HG03108 (cell line): ENCODE data around the gene TRIOBP.

Experiments
- ATAC-seq: cut with Tn5 transposase; IDR thresholded peaks from one replicate; pipeline ENCODE4 v1.9.1; 2021; ENCODE audit warnings: moderate library complexity; ENCODE audit not compliant: unreplicated experiment

TRIOBP gene

DNA sequence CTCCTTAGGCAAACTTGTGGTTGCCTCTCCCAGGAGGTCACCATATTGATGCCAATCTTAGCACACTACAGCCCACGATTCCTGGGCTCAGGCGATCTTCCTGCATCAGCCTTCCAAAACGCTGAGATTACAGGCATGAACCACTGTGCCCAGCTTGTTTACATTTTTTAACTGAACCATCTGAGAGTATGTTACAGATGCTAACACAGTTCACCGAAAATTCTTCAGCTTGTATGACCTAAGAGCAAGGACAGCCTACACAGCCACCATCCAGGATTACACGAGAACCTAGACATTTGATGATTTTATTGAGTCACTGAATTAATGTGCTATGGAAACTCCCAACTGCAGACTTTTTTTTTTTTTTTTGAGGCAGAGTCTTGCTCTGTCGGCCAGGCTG lies 27.3 kb upstream of the TRIOBP start:
- no peak for ATAC-seq

DNA sequence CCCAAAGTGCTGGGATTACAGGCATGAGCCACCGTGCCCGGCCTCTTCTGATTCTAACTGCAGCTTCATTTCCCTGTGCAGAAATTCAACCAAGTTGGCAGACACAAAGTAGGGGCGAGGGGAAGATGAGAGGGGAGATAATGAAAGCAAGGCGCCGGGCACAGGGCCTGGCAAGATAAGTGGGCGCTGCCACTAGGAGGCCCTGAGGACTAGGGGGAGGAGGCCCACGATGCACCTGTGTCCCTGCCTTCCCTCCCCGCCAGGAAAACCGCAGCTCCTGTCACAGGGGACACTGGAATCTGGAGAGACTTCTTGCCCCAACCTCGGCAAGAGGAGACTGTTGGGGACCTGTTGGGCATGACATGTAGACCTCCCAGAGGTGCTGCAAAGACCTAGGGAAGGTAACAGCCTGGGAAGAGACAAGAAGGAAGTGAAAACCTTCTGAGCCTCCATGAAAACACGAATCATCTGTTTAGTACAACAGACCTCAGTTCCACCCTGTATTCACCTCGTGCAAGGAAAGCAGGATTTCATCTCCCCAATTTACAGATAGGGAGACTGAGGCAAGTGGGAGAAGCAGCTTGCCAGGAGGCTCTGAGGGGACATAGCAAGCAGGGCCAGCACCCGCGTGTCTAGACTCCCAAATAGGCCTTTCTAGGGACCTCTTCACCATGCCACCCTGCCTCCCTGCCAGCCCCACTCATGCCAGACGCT lies 24.5 kb upstream of the TRIOBP start:
- ATAC-seq: no peak

DNA sequence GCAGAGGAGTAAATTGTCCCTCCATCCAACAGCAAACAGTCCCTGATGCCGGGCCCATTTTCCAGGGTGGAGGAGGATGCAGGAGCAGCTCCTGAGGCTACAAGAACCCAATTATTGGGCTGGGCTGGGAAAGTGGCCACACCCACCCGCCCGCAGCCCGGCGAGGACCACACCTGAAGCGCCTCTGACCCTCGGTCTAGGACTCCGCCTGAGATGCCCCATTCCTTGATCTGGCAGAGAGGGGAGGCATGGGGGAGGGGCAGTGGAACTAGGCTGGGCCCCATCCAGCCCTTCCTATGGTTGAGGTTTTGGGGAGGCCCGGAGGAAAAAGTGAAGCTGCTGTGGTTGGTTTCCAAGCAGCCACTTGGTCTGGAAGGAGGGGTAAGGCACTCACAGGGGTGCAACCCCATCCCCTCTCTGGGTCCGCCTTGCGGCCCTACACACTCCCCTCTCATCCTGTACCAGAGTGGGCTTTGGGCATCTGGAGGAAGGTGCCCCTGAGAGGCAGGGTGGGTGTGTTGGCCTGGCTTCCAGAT lies 23.9 kb upstream of the TRIOBP start:
- ATAC-seq: no peak

DNA sequence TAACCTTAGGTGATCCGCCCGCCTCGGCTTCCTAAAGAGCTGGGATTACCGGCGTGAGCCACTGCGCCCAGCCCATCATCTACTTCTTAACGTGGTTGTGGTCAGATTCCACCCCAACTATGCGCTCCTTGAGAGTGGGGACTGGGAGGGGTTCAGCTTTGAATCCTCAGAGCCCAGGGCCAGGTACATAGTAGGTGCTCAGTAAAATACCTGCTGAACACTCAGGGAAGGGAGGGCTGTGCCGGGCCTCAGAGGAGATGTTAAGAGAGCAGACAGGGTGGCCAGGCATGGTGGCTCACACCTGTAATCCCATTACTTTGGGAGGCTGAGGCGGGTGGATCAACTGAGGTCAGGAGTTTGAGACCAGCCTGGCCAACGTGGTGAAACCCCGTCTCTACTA lies 22.6 kb upstream of the TRIOBP start:
- ATAC-seq: no peak

DNA sequence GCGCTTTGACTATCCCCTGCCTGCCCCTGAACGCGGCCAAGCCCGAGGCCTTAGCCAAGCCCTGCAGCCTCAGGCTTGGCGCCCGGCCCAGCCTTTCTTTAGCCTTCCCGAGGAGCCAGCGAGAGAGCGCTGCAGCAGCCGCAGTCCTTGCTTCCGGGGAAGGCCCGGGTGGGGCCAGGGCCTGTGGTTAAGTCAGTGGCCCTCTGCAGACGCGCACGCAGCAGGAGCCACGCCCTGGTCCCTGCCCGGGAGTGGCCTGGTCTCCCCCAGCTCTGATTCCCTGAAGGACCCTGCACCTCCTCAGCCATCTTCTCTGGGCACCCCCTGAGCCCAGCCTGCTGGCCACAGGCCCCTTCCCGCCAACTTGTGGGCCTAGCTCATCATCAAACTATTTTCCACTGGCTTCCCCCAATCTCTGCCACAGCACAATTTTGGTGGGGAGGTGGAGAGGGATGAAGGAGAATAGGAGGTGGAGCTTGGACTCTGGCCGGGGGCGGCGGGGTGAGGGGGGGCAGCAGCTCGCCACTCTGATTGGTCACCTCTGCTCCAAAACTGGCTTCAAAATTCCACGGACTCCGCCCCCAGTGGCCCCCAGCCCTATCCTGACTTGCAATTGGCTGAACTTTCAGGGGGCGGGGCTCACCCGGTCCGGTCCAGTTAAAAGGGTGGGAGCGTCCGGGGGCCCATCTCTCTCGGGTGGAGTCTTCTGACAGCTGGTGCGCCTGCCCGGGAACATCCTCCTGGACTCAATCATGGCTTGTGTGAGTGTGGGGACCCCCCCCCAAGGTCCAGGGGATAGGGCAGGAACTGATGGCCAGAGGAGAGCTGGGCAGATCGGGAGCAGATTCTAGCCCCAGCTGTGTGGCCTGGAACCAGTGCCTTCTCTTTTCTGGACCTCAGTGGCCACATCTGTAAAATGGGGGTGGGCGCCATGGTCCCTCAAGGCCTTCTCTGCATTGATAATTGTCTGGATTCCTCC lies 21.6 kb upstream of the TRIOBP start, which contains the start of gene LGALS1:
LGALS1 (plus strand) TSS at position 686 of the 979 bp plus-strand sequence; CDS start at position 753, 67 bp downstream.
- ATAC-seq: peak; percentile 54

DNA sequence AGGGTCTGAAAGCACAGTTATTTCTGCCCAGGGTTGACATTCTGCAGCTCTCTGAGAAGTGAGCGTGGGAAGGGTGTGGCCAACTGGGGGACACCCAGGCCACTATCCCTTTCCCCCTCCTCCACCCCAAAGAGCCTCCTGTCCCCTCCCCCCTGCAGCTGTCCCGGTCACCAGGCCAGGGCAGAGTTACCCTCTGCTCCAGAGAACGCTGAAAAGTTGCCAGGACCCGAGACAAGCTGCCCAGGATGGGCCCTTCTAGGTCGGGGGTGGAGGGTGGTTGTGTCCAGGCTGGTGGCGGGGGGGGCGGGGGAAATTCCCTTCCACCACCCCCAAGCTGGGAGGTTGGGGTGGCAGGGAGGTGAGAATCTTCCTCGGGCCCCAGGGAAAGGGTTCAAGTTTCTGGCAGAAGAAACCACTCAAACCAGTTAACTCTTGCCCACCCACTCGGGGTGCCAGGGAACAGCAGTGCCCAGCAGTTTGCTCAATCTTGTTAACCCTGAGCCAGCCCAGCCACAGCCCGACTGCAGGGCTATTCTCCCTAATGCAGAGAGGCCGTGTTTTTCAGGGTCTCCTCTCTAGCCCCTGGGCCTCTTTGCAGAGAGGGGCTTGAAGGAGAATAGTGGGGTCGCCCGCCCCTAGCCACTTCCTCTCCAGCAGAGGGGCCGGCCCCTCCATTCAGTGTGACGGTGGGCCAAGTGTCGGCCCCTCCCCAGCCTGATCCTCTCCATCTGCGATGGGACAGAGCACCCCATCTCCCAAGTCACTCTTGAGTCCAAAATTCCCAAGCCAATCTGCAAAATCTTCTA lies 20.7 kb upstream of the TRIOBP start:
- no peak for ATAC-seq

DNA sequence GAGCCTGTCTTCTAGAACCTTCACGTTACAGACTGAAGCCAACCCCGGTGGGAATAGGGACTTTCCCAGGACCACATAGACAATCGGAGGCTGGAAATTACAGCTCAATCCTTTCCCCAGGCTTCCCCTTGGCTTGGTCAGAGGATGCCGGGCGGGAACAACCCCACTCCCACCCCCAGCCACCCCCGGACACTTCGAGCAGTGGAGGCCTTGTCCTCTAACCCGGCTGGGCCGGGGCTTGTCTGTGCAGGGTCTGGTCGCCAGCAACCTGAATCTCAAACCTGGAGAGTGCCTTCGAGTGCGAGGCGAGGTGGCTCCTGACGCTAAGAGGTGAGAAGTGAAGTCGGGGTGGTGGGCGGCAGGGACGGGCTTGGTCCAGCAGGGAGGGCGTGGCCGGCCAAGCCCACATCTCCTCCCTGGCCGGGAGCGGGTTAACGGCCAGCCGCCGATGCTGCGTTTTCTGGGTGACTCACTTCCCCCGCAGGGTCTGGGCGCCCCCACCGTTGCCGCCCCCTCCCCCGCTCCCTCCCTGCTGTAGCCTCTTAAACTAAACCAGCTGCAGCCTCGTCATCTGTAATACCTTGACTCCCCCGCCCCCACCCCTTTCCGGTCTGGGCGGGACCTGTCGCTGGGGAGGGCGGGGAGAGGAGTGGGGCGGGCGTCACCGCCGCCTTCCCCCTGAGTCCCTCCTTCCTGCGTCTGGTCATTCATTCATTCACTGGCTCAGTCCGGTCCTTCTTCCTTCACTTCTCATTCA lies 19.9 kb upstream of the TRIOBP start:
- peak; percentile 40 for ATAC-seq

DNA sequence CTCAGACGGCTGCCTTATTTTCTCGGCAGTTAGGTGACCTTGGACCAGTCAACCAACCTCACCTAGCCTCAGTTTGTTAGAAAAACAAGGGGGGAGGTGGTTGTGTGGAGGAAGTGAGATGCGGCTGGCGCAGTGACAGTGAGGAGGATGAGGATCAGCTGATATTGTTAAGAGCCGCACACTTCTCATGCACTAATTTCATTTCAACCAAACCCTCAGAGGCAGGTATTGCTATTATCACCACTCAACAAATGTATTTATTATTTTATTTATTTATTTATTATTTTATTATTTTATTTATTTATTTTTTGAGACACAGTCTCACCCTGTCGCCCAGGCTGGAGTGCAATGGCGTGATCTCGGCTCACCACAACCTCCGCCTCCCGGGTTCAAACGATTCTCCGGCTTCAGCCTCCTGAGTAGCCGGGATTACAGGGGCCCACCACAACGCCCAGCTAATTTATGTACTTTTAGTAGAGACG lies 19.3 kb upstream of the TRIOBP start:
- ATAC-seq: peak; percentile 2

DNA sequence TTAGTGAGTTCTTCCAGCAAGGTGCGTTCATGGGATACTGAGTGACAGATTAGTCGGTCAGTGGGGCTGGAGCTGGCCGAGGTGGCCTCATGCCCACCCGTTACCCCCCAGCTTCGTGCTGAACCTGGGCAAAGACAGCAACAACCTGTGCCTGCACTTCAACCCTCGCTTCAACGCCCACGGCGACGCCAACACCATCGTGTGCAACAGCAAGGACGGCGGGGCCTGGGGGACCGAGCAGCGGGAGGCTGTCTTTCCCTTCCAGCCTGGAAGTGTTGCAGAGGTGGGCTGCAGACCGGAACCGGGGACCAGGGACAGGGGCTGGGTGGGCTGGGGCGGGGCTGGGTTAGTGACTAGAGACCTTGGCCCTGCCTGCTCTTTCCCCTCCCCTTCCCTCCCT lies 18.5 kb upstream of the TRIOBP start:
- no peak for ATAC-seq

DNA sequence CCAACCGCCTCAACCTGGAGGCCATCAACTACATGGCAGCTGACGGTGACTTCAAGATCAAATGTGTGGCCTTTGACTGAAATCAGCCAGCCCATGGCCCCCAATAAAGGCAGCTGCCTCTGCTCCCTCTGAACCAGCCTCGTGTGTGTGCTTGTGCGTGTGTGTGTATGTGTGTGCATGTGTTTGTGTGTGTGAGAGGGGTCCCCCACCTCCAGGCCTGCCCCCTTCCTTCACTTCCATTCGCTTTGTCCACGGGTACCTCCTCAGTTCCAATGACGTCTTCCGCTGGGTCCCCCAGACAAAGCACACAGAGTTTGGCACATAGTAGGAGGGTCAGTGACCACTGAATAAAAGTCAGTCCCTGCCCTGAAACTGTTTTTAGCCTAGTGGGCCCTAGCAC lies 17.2 kb upstream of the TRIOBP start:
- ATAC-seq: no peak

DNA sequence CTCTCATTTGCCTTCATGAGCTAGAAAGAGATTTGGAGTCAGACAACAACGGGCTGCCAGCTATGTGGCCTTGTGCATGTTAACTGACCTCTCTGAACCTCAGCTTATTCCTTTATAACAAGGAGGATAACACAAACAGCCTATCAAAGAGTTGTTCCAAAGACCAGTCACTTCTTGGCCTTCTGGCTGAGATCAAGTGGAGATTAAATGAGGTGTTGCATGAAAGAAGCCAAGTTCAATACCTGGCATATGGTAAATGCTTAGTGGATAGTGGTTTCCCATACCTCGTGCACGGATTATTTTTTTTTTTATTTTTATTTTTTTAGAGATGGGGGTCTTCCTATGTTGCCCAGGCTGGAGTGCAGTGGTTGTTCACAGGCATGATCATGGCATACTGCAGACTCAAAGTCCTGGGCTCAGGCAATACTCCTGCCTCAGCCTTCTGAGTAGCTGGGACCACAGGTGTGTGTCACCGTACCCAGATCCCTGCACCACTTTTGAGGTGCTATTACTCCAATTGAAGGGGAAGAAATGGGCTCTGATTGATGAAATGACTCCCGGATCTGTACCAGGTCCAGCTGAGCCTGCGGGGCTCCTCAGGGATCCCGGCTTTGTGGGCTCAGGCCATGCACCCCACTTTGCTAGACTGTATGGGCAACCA lies 16.5 kb upstream of the TRIOBP start:
- no peak for ATAC-seq

DNA sequence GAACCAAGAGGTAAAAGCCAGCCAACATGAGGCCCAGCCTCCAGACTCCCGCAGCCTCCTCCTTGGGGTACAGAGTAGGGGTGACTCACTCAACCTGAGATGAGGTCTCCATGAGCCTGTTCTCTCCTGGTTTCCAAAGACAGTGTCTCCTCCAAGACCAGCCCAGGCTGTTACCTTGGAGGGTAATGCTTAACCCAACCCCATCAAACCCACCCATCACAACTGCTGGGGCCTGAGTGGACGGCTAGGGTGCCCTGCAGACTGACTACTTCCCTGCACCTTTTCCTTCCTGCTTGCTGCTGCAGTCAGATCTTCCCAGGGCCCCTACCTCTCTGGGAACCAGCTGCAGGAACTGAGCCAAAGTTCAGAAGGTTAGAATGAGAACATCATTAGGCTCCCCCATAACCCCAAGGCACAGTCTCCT lies 15.8 kb upstream of the TRIOBP start:
- no peak for ATAC-seq

DNA sequence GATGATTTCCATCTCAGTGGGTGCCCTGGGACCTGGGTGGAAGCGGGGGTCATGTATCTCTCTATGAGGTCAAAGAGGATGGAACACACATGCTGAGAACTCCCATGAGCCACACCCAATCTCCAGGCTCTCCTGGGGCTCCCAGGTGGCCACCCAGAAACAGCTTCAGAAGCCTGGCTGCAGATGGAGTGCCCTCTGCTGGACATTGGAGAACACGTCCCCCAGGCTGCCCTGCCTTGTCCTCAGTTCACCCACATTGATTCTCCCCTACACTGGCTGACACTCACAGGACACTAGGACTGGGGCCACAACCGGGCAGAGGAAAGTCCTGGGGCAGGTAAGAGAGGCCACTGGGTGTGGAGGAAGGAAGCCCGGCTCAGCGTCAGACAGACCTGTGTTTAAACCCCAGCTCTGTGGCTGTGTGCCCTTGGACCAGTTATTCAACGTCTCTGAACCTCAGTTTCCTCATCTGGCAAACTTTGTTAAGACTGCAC lies 15.2 kb upstream of the TRIOBP start:
- ATAC-seq: no peak

DNA sequence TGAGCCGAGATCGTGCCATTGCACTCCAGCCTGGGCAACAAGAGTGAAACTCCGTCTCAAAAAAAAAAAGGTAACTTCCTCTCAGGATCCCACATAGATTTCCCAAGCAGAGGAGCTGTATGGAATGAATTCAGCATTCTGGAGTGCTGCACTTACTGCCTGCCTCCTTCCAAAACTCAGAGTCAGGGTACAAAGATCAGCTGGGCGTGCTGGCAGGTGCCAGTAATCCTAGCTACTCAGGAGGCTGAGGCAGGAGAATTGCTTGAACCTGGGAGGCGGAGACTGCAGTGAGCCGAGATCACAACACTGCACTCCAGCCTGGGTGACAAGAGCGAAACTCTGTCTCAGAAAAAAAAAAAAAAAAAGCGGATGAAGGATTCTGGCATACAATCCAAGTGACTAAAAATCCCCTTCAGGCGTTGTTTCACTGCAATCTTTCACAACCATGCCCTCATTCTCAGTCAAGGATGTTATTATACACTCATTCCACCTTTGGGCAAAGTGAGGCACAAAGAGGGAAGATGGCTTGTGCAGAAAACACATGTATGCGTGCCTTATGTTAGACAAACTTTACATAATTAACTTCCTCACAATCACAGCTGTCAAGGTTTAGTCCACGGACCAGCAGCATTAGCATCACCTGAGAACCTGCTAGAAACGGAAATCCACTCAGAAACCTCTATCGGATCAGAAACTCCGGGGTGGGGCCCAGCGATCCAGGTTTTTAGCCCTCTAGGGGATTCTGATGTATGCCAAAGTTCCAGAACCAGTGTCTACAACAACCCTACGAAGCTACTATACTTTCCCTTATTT lies 11.8 kb upstream of the TRIOBP start:
- no peak for ATAC-seq

DNA sequence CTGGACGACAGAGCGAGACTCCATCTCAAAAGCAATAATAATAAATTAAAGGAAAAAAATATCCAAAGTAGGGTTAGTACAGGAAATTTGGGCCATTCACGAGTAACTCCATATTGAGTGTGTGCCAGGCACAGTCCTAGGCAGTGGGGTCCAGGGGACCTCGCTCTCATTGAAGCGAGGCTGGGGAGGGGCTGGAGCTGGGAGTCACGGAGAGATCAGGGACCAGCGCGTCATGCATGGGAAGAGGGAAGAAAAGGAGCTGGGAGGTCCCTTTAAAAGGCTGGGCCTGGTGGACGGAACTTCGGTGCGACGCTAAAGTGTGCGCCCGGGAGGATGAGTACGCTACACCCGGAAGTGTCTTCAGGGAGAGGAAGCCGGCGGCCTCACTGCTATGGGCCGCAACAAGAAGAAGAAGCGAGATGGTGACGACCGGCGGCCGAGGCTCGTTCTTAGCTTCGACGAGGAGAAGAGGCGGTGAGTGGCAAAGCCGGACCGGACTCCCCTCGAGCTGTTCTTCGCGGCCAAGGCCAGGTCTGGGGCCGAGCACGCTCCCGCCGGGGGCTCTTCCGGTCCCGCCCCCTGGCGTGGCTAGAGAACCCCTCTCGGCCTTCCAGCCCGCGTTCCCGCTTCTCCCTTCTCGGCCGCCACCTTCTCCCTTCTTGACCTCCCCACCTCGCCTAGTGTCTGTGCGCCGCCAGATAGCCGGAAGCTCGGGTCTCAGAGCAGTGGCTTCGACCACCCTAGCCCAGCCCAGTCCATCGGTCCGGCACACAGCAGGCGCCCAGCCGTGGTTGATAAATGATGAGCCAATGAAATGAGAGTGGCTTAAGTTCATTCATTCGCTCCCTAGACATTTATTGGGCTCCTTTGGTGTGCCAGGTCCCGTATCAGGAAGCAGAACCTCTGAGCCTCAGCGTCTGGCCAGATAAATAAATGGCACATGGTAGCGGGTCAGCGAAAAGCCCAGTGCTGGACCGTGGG lies 10.6 kb upstream of the TRIOBP start, which contains the start of gene NOL12:
NOL12 (plus strand) TSS at position 342 of the 981 bp plus-strand sequence; CDS start at position 392, 50 bp downstream.
- ATAC-seq: peak; percentile 66

DNA sequence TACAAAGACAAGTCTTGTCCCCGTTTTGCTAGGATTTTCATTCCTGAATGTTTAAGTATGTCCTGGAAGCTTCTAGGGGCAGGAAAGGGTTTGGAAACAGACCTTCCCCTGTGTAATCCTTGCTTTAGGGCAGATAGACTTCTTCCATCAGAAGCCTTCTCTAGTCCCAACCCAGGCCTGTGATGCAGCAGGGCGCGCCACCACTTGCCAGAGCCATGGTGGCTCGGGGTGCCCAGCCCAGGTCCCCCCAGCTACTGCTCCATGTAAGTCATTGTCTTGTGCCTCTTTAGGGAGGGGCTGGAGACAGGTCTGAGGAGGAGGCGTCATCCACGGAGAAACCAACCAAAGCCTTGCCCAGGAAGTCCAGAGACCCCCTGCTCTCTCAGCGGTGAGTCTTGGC lies 6.4 kb upstream of the TRIOBP start:
- ATAC-seq: no peak

DNA sequence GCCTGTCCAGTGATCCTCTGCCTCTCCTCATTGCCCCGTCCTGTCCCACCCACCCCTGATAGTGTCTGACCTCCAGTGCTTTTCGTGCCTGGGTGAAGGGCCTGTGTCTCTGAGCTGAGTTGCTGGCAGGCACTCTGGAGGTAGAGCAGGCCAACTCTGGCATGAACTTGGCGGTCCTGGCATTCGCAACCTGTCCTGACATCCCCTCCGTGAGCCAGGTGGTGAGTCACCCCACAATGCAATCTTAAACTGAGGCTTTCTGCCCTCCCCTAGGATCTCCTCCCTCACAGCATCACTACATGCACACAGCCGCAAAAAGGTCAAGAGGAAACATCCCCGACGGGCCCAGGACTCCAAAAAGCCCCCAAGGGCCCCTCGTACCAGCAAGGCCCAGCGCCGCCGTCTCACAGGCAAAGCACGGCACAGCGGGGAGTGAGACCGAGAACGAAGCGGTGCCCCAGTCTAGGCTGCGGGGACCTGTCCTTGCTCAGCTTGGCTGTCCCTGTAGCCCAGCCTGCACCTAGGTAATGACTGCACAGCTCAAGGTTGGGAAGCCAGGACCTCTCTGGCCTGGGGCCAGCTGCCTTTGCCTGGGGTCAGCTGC lies 5.8 kb upstream of the TRIOBP start:
- no peak for ATAC-seq
